H1 (cell line): ENCODE results near the gene ARHGAP42. TPM values are rescaled to one million over a fixed set of nuclear protein-coding genes. Genes with fewer than 3 reads are reported as not detected.

Source experiments
- BRCA1 ChIP-seq: IDR thresholded peaks from 2 replicates; pipeline ENCODE4 v1.6.1; 2012; ENCODE audit warnings: low read depth, low read length, improper control_type of control experiment
- CEBPB ChIP-seq: IDR thresholded peaks from 2 replicates; pipeline ENCODE4 v1.6.1; 2012; ENCODE audit warnings: low read depth, low read length
- CHD7 ChIP-seq: fragments of 300-600 bp; sonication (generic); IDR thresholded peaks from 2 replicates; pipeline ENCODE4 v1.7.1; 2012; ENCODE audit warnings: low read length, moderate library complexity, mild to moderate bottlenecking, inconsistent platforms; ENCODE audit not compliant: insufficient replicate concordance
- JUN ChIP-seq: IDR thresholded peaks from 2 replicates; pipeline ENCODE4 v1.6.1; 2011; ENCODE audit warnings: low read depth, mild to moderate bottlenecking, improper control_type of control experiment, low read length
- SP4 ChIP-seq: IDR thresholded peaks from 2 replicates; pipeline ENCODE4 v1.6.1; 2012; ENCODE audit warnings: low read length, inconsistent platforms
- TBP ChIP-seq: IDR thresholded peaks from 2 replicates; pipeline ENCODE4 v1.6.1; 2011; ENCODE audit warnings: low read depth, low read length, improper control_type of control experiment
- TEAD4 ChIP-seq: IDR thresholded peaks from 2 replicates; pipeline ENCODE4 v1.6.1; 2012; ENCODE audit warnings: low read depth, low read length, inconsistent platforms, mixed read lengths
- polyA plus RNA-seq, 7 experiments: library from polyadenylated mRNA; depleted of rRNA in 3 of 7; stranded (reverse) in 5 of 7; unstranded in 2 of 7; fragments of >200 nt in 5 of 7; fragments of 200-250 nt in 2 of 7; gene quantifications; 1 replicate in 5 of 7; 2 replicates in 1 of 7; 4 replicates in 1 of 7; pipeline versions ENCODE4 v1.2.1 to v1.2.3, GENCODE V29; 2011 to 2013; ENCODE audit warnings: missing spikeins in 2 of 7, mixed read lengths in 2 of 7
- total RNA-seq: library from RNA; stranded (reverse); fragmentation: NEBNext Ultra II Directional; extraction: Animal tissue kit (Norgen Biotek cat#: 25700); gene quantifications from 2 replicates; pipeline ENCODE4 v1.2.1, GENCODE V29; 2021

ARHGAP42 gene
- total and polyA plus RNA-seq, 2 of the 8 experiments (the other 6 are each of a cell fraction or from before 2014, with no cell fraction given): 22.2 to 33.5 TPM

- TF ChIP-seq CHD7 (no peak), TBP (no peak), SP4 (no peak), CEBPB (no peak), JUN (no peak), TEAD4 (no peak), BRCA1 (no peak)
These were observed 187.1 kb downstream of the ARHGAP42 start (continued) for GRCh38 chr11:100874203-100874602.
